Measurements from ENCODE around the gene FCGR3B.
"Not testable (repeated sequence)": the region's sequence is repeated elsewhere in the genome, so short reads cannot be mapped to it uniquely, and the experiment has no call there.

The FCGR3B gene

DNA sequence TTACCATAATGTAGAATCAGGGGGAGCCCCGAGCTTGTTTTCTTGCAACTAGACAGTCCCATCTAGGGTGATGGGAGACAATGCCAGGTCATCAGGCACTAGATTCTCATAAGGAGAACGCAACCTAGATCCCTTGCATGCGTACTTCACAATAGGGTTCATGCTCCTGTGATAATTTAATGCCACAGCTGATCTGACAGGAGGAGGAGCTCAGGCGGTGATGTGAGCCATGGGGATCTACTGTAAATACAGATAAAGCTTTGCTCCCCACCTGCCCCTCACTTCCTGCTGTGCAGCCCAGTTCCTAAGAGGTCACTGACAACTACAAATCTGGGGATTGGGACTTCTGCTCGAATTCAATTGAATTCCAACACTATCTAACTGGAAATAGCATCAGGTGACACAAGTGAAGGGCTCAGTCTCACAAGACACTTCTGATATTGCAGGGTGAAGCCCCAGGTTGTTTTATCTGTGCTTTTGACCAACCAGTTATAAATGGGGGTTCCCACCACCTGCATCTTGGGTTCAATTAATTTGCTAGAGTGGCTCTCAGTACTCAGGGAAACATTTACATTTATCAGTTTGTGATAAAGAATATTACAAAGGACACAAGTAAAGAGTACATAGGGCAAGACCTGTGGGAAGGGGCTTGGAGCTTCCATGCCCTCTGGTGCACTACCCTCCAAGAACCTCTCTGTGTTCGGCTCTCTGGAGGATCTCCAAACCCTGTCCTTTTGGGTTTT lies 7.4 kb upstream of the FCGR3B start:
- FAIRE-seq = not testable (repeated sequence)

GRCh38 chr1:161636976-161637375 lies 6.0 kb upstream of the FCGR3B start:
- not testable (repeated sequence) for FAIRE-seq

DNA sequence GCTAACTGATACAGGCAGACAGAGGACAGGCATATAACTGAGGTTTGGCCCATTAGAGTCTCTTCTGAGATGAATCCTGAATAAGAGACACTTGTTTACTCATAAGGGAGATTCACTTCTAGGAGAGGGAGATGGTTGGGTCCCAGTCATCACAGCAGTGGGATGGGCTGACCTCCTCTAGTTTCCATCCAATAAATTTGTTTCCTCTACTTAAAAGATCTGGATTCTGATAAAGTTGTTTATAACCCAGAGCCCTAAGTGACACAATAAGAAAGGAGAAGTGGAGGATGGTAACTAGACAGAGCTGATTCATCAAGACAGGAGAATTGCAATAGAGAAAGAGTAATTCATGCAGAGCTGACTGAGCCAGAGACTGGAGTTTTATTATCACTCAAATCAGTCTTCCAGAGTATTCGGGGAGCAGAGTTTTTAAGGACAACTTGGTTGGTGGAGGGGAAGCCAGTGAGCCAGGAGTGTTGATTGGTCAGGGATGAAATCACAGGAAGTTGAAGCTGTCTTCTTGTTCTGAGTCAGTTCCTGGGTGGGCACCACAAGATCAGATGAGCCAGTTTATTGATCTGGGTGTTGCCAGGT lies 5.3 kb upstream of the FCGR3B start:
- not testable (repeated sequence) for FAIRE-seq

DNA sequence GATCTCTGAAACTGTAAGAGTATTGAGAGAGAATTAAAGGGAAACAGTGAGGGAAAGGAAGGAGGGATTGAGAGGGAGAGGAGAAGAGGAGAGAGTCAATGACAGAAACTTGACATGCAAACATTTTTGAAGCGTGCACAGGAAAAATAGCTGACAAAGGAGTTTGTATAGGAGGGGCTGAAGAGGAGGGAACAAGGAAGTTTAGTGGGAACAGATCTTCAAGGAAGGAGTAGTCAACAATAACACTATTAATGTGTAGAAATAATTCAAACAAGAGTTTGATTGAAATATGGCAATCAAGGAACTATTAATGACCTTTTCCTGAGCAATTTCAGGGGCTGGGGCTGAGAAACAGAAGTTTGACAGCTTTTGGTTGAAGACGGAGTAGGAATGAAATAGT lies 4.0 kb upstream of the FCGR3B start:
- FAIRE-seq = not testable (repeated sequence)

GRCh38 chr1:161630128-161630742 lies 741 bp downstream of the FCGR3B start:
- FAIRE-seq = not testable (repeated sequence)

- FAIRE-seq = not testable (repeated sequence)
These were observed 4.4 kb downstream of the FCGR3B start for GRCh38 chr1:161626445-161627146.

DNA sequence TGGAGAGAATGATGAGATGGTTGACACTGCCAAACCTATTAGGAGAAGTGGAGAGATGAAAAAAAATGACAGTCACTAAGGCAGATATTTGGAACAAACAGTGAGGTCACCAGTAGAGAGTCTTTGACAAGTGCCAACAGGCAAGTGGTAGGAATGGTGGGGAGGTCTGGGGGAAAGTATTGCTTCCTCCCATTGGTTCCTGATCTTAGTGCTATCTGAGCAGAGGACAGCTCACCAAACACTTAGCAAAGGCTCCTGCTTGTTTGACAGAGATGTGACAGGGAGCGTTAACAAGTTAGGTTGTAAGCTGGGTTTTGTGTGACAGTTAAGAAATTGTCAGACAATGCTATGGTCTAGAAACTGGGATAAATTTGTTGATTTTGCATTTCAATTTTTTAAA lies 6.4 kb downstream of the FCGR3B start:
- not testable (repeated sequence) for FAIRE-seq

GRCh38 chr1:161623401-161624051 lies 7.5 kb downstream of the FCGR3B start:
- FAIRE-seq = not testable (repeated sequence)

DNA sequence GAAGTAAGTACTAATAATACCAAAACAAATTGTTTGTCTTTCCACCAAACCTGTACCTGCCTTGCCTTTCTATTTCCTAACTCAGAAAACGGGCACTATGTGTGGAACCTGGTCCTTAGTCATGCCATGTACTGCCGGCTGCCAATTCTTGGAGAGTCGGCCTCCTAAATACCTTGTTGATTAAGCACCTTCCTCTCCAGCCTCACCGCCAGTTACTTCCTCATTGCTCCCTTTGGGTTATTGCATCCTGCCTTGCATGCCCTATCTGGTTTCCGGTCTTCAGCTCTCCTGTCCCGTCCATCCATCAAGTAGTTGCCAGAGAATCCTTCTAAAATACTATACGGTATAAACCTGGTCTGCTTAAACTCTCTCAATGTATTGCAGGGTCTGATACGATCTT lies 8.9 kb downstream of the FCGR3B start:
- FAIRE-seq = not testable (repeated sequence)

DNA sequence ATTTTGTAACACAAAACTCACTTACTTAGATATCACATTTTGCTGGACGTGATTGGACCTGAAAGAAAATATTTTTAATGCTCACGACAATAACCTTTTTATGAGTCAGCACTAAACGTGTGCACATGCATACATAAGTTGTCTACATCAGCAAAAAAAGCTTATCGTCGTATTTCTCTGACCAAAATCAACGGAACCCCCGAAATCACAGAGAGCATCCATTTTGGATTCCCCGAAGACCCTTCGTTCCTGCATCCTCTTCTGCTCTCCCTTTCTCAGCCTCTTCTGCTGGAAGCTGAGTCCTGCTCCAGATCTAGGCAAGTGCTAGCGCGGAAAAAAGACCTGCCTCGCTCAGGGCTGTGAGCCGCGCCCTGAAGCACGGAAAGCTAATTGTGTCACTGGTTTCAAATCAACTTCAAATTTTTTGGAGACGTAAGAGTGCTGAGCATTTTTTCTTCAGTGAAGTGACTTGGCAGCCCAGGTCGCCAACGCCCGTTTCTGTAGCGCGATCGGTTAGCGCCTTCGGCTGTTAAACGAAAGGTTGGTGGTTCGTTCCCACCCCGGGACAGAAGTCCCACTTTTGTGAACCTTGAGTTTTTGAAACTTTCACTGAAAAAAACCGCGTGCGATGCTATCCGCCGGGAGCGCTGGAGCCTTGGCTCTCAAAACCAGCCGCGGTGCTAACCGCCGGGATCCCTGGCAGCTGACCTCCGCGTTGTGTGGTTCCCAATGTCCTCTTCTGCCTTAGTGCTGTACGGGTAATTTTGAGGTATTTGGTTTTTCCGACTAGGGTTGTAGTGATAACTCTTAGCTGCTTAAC lies 9.6 kb downstream of the FCGR3B start:
- not testable (repeated sequence) for FAIRE-seq

GRCh38 chr1:161620399-161620798 lies 10.6 kb downstream of the FCGR3B start:
- not testable (repeated sequence) for FAIRE-seq

- FAIRE-seq = not testable (repeated sequence)
These were observed 12.5 kb downstream of the FCGR3B start for GRCh38 chr1:161618517-161618916.

- FAIRE-seq = not testable (repeated sequence)
These were observed 14.6 kb downstream of the FCGR3B start for GRCh38 chr1:161616417-161616816.

DNA sequence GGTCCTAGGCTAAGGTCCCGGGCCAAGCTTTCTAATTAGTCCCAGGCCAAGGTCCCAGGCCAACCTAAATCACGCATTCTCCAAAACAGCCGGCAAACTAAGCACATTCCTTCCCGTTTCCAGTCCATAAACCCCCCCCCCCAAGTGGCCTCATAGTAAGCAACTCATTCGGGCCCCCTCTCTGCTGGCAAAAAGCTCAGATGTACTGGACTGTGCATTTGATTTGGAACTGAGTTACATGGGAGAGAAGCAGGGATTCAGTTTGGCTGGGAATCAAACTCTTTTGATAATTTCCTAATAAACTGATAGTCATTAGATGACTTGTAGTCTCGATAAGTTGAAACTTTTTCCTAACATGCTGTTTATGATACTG lies 17.8 kb downstream of the FCGR3B start:
- FAIRE-seq = not testable (repeated sequence)

DNA sequence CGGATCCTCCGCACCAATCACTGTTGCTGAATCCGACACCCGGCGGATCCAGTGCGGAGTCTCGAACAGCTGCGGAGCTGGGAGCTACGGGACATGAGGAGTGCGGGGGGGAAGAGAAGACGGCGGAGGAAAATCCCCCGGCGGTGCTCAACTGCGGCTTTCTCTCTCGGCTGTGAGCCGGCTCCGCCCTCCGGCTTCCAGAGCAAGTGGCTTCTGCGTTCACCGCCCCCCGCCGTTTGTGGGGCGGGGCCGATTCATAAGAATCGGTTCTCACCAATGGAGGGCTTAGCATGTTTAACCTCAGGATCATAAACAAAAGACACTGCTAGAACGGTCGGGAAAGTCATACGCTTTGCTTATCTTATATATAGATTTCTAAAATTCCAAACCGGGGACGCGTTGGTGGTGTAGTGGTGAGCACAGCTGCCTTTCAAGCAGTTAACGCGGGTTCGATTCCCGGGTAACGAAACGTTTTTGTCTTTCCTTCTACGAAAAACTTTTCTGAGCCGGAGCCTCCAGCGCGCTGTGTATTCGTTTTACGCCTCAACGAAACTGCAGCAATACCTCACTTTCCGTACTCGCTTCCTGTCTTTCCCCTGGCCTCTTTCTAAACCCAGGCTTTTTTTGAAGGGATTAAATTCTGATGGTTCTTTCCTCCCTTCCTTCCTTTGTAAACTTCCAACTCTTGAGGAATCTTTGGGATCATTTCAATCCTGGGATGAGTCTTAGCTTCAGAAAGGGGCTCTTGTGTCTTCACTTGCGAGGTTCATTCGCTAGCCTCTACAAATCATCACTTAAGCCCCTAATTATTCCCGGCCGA lies 18.4 kb downstream of the FCGR3B start:
- FAIRE-seq = not testable (repeated sequence)

- FAIRE-seq = not testable (repeated sequence)
These were observed 19.1 kb downstream of the FCGR3B start for GRCh38 chr1:161611866-161612321.

GRCh38 chr1:161610198-161610597 lies 20.8 kb downstream of the FCGR3B start:
- peak; percentile 98 for FAIRE-seq

DNA sequence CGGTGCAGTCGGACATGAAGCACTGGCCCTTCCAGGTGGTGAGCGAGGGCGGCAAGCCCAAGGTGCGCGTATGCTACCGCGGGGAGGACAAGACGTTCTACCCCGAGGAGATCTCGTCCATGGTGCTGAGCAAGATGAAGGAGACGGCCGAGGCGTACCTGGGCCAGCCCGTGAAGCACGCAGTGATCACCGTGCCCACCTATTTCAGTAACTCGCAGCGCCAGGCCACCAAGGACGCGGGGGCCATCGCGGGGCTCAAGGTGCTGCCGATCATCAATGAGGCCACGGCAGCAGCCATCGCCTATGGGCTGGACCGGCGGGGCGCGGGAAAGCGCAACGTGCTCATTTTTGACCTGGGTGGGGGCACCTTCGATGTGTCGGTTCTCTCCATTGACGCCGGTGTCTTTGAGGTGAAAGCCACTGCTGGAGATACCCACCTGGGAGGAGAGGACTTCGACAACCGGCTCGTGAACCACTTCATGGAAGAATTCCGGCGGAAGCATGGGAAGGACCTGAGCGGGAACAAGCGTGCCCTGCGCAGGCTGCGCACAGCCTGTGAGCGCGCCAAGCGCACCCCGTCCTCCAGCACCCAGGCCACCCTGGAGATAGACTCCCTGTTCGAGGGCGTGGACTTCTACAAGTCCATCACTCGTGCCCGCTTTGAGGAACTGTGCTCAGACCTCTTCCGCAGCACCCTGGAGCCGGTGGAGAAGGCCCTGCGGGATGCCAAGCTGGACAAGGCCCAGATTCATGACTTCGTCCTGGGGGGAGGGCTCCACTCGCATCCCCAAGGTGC lies 24.2 kb downstream of the FCGR3B start:
- FAIRE-seq = not testable (repeated sequence)

- not testable (repeated sequence) for FAIRE-seq
These were observed 25.0 kb downstream of the FCGR3B start for GRCh38 chr1:161605762-161606540.
